ENCODE data around the gene DEGS2. TPM values are rescaled to one million over a fixed set of nuclear protein-coding genes. Genes with fewer than 3 reads are reported as not detected.

DEGS2 gene
- total RNA-seq, 1 experiment from 2014 or later = 5.1 TPM

GRCh38 chr14:100140452-100141078, 18.9 kb downstream of the DEGS2 start:
- no peaks in the 10 kb centered on the region for H3K9me3 Mint-ChIP-seq (ENCODE audit: unreplicated experiment)
- H3K27me3 Mint-ChIP-seq (ENCODE audit: insufficient read depth, unreplicated experiment) = no peaks in the 10 kb centered on the region
- peak in 1 of 2 experiments; percentile 19 for DNase-seq
- BruUV-seq (replicated peaks) = no TSS peak
- Histone ChIP-seq H3K27me3 (replicated peaks; ENCODE audit: control insufficient read depth, insufficient read depth, low read length) (no peaks in the 10 kb centered on the region), H3K9me3 (no peaks in the 10 kb centered on the region), H3K4me1 (peaks cover 21% of the 10 kb centered on the region), H3K36me3 (ENCODE audit: control insufficient read depth, insufficient read depth, low read length) (no peaks in the 10 kb centered on the region), H3K4me3 (ENCODE audit: low read depth, low read length) (no peak overlapping the region)
- ChIA-PET POLR2A (no interaction called here), CTCF (interaction anchor here (0.6 kb wide), 2 partner anchors 53 to 319 kb away, joined by 3 read pairs; no protein-coding TSS in a partner anchor)
- H3K36me3 Mint-ChIP-seq (ENCODE audit: insufficient read depth, unreplicated experiment) = no peaks in the 10 kb centered on the region
- no peaks in the 10 kb centered on the region for H3K4me1 Mint-ChIP-seq (ENCODE audit: low read depth, unreplicated experiment)
- no peak overlapping the region for H3K4me3 Mint-ChIP-seq (ENCODE audit: unreplicated experiment)
- intact Hi-C loops (cut with micrococcal nuclease; ENCODE audit: unreplicated experiment) = no loop called here
- no peak overlapping the region for H3K27ac Mint-ChIP-seq (ENCODE audit: unreplicated experiment)
- peak in 1 of 2 experiments; percentile 15 for TF ChIP-seq CTCF (IDR thresholded peaks at IDR 0.05; ENCODE audit: insufficient read depth in 1 of 2, low read depth in 1 of 2, low read length in 1 of 2, severe bottlenecking in 1 of 2, unreplicated experiment in 1 of 2)

GRCh38 chr14:100138955-100139354, 20.5 kb downstream of the DEGS2 start:
- no peaks in the 10 kb centered on the region for H3K36me3 Mint-ChIP-seq (ENCODE audit: insufficient read depth, unreplicated experiment)
- no peak for DNase-seq
- no peaks in the 10 kb centered on the region for H3K9me3 ChIP-seq
- H3K4me3 ChIP-seq (ENCODE audit: low read depth, low read length) = no peak overlapping the region
- no peaks in the 10 kb centered on the region for H3K9me3 Mint-ChIP-seq (ENCODE audit: unreplicated experiment)
- ChIA-PET POLR2A (no interaction called here), CTCF (no interaction called here)
- no peaks in the 10 kb centered on the region for H3K27me3 ChIP-seq (replicated peaks; ENCODE audit: control insufficient read depth, insufficient read depth, low read length)
- H3K4me3 Mint-ChIP-seq (ENCODE audit: unreplicated experiment) = no peak overlapping the region
- H3K36me3 ChIP-seq (ENCODE audit: control insufficient read depth, insufficient read depth, low read length) = no peaks in the 10 kb centered on the region
- no peak overlapping the region for H3K27ac Mint-ChIP-seq (ENCODE audit: unreplicated experiment)
- intact Hi-C loops (cut with micrococcal nuclease; ENCODE audit: unreplicated experiment) = no loop called here
- BruUV-seq (replicated peaks) = no TSS peak
- H3K27me3 Mint-ChIP-seq (ENCODE audit: insufficient read depth, unreplicated experiment) = no peaks in the 10 kb centered on the region
- no peaks in the 10 kb centered on the region for H3K4me1 Mint-ChIP-seq (ENCODE audit: low read depth, unreplicated experiment)
- H3K4me1 ChIP-seq = peaks cover 7% of the 10 kb centered on the region
- TF ChIP-seq CTCF (IDR thresholded peaks at IDR 0.05; ENCODE audit: insufficient read depth in 1 of 2, low read depth in 1 of 2, low read length in 1 of 2, severe bottlenecking in 1 of 2, unreplicated experiment in 1 of 2) = no peak

- Histone ChIP-seq H3K36me3 (ENCODE audit: control insufficient read depth, insufficient read depth, low read length) (no peaks in the 10 kb centered on the region), H3K9me3 (no peaks in the 10 kb centered on the region), H3K4me1 (peaks cover 6% of the 10 kb centered on the region), H3K4me3 (ENCODE audit: low read depth, low read length) (no peak overlapping the region), H3K27me3 (replicated peaks; ENCODE audit: control insufficient read depth, insufficient read depth, low read length) (no peaks in the 10 kb centered on the region)
- POLR2A ChIA-PET = no interaction called here
- Mint-ChIP-seq H3K36me3 (ENCODE audit: insufficient read depth, unreplicated experiment) (no peaks in the 10 kb centered on the region), H3K4me3 (ENCODE audit: unreplicated experiment) (no peak overlapping the region), H3K27ac (ENCODE audit: unreplicated experiment) (no peak overlapping the region), H3K4me1 (ENCODE audit: low read depth, unreplicated experiment) (no peaks in the 10 kb centered on the region), H3K9me3 (ENCODE audit: unreplicated experiment) (no peaks in the 10 kb centered on the region), H3K27me3 (ENCODE audit: insufficient read depth, unreplicated experiment) (no peaks in the 10 kb centered on the region)
- TF ChIP-seq CTCF (IDR thresholded peaks at IDR 0.05; ENCODE audit: insufficient read depth in 1 of 2, low read depth in 1 of 2, low read length in 1 of 2, severe bottlenecking in 1 of 2, unreplicated experiment in 1 of 2) = no peak
- intact Hi-C loops (cut with micrococcal nuclease; ENCODE audit: unreplicated experiment) = no loop called here
- CTCF ChIA-PET = no interaction called here
- no TSS peak for BruUV-seq (replicated peaks)
- DNase-seq = no peak
Measured at GRCh38 chr14:100138082-100138787, 21.2 kb downstream of the DEGS2 start.
